Liver (tissue), 9 donors: ENCODE results near the gene GOLGA5. TPM values are rescaled to one million over a fixed set of nuclear protein-coding genes. Genes with fewer than 3 reads are reported as not detected.

Experiments used
- DNase-seq: peaks from one replicate; pipeline ENCODE4 v3.0.0-alpha.2; 2017; ENCODE audit warnings: low spot score
- H3K27ac ChIP-seq, 2 donors: one replicate each; pipeline ENCODE4 v1.7.0; 2013; ENCODE audit warnings: inconsistent platforms in 2 of 2, low read length in 2 of 2, control low read depth in 1 of 2, low read depth in 1 of 2, mild to moderate bottlenecking in 1 of 2
- H3K27me3 ChIP-seq, 4 donors: one replicate each; pipeline versions ENCODE4 v1.6.1 to v1.7.0; 2013; ENCODE audit warnings: low read length in 3 of 4, inconsistent platforms in 1 of 4, mild to moderate bottlenecking in 1 of 4, moderate library complexity in 1 of 4; ENCODE audit not compliant: control insufficient read depth in 4 of 4, insufficient read depth in 4 of 4
- H3K36me3 ChIP-seq, 4 donors: one replicate each; pipeline versions ENCODE4 v1.6.1 to v1.7.0; 2013; ENCODE audit warnings: low read length in 3 of 4, mild to moderate bottlenecking in 3 of 4, low read depth in 1 of 4, moderate library complexity in 1 of 4; ENCODE audit not compliant: control insufficient read depth in 4 of 4, insufficient read depth in 3 of 4
- H3K4me1 ChIP-seq, 4 donors: one replicate each; pipeline versions ENCODE4 v1.6.1 to v1.7.0; 2013; ENCODE audit warnings: low read length in 3 of 4, mild to moderate bottlenecking in 3 of 4, moderate library complexity in 1 of 4; ENCODE audit not compliant: control insufficient read depth in 4 of 4, insufficient read depth in 4 of 4
- H3K4me3 ChIP-seq, 3 donors: one replicate each; pipeline versions ENCODE4 v1.6.1 to v1.7.0; 2013; ENCODE audit warnings: low read length in 3 of 3, control low read depth in 1 of 3, low read depth in 1 of 3, mild to moderate bottlenecking in 1 of 3
- H3K9ac ChIP-seq, 2 donors: one replicate each; pipeline ENCODE4 v1.7.0; 2013; ENCODE audit warnings: low read length in 2 of 2, mild to moderate bottlenecking in 2 of 2, moderate library complexity in 2 of 2, control low read depth in 1 of 2, low read depth in 1 of 2
- H3K9me3 ChIP-seq, 4 donors: one replicate each; pipeline versions ENCODE4 v1.6.1 to v1.7.0; 2013; ENCODE audit warnings: low read length in 3 of 4; ENCODE audit not compliant: control insufficient read depth in 4 of 4
- ATF3 ChIP-seq: IDR thresholded peaks from 2 replicates; pipeline ENCODE4 v1.6.1; 2016; ENCODE audit warnings: antibody characterized with exemption
- CTCF ChIP-seq: fragments of 150-350 bp; IDR thresholded peaks from 2 replicates; pipeline ENCODE4 v1.5.1; 2017; ENCODE audit warnings: improper control_type of control experiment, low read depth, low read length; ENCODE audit not compliant: missing input control
- EGR1 ChIP-seq, 2 donors: IDR thresholded peaks; 2 replicates each; pipeline ENCODE4 v1.6.1; 2016 to 2018; ENCODE audit warnings: antibody characterized with exemption in 2 of 2, low read depth in 2 of 2
- FOXA1 ChIP-seq: IDR thresholded peaks from 2 replicates; pipeline ENCODE4 v1.6.1; 2016; ENCODE audit warnings: antibody characterized with exemption
- FOXA2 ChIP-seq: IDR thresholded peaks from 2 replicates; pipeline ENCODE4 v1.6.1; 2016; ENCODE audit warnings: antibody characterized with exemption
- GABPA ChIP-seq, 2 donors: IDR thresholded peaks in 1 of 2; conservative IDR thresholded peaks in 1 of 2; 2 replicates each; pipeline ENCODE4 v1.6.1; 2016; ENCODE audit warnings: antibody characterized with exemption in 2 of 2, mild to moderate bottlenecking in 1 of 2, moderate library complexity in 1 of 2
- HNF4A ChIP-seq, 2 donors: conservative IDR thresholded peaks; 2 replicates each; pipeline ENCODE4 v1.6.1; 2016; ENCODE audit warnings: antibody characterized with exemption in 2 of 2, mild to moderate bottlenecking in 2 of 2
- HNF4G ChIP-seq: IDR thresholded peaks from 2 replicates; pipeline ENCODE4 v1.6.1; 2016; ENCODE audit warnings: antibody characterized with exemption
- JUND ChIP-seq, 2 donors: IDR thresholded peaks; 2 replicates each; pipeline ENCODE4 v1.6.1; 2016; ENCODE audit warnings: antibody characterized with exemption in 2 of 2
- MAX ChIP-seq: IDR thresholded peaks from 2 replicates; pipeline ENCODE4 v1.6.1; 2016; ENCODE audit warnings: antibody characterized with exemption
- NR2F2 ChIP-seq: IDR thresholded peaks from 2 replicates; pipeline ENCODE4 v1.6.1; 2016; ENCODE audit warnings: antibody characterized with exemption
- RAD21 ChIP-seq, 2 donors: IDR thresholded peaks; 2 replicates each; pipeline ENCODE4 v1.6.1; 2016; ENCODE audit warnings: antibody characterized with exemption in 2 of 2, mild to moderate bottlenecking in 2 of 2
- REST ChIP-seq: IDR thresholded peaks from 2 replicates; pipeline ENCODE4 v1.6.1; 2016; ENCODE audit warnings: antibody characterized with exemption, mild to moderate bottlenecking
- RXRA ChIP-seq, 2 donors: IDR thresholded peaks; 2 replicates each; pipeline ENCODE4 v1.6.1; 2017 to 2018; ENCODE audit warnings: antibody characterized with exemption in 2 of 2, mild to moderate bottlenecking in 1 of 2
- TAF1 ChIP-seq: conservative IDR thresholded peaks from 2 replicates; pipeline ENCODE4 v1.6.1; 2016; ENCODE audit warnings: antibody characterized with exemption, mild to moderate bottlenecking
- YY1 ChIP-seq: IDR thresholded peaks from 2 replicates; pipeline ENCODE4 v1.6.1; 2016; ENCODE audit warnings: antibody characterized with exemption, mild to moderate bottlenecking
- ZBTB33 ChIP-seq: IDR thresholded peaks from 2 replicates; pipeline ENCODE4 v1.6.1; 2016; ENCODE audit warnings: antibody characterized with exemption
- WGBS: extraction: QIAGEN DNeasy Blood & Tissue Kit; methylation state at CpG from one replicate; pipeline ENCODE4 v1.1.7; 2013; 5-methylcytosine and 5-hydroxymethylcytosine counted together
- polyA plus RNA-seq, 2 donors: library from polyadenylated mRNA; stranded (reverse) in 1 of 2; unstranded in 1 of 2; fragments of 200-250 nt in 1 of 2; fragments of >200 nt in 1 of 2; fragmentation: Nextera tagmentation in 1 of 2; extraction: Ambion mirVana in 1 of 2; gene quantifications; one replicate each; pipeline versions ENCODE4 v1.2.1 to v1.2.3, GENCODE V29; 2013 to 2015
- total RNA-seq, 2 donors: library from RNA; depleted of rRNA; stranded (reverse); fragments of >200 nt; gene quantifications; one replicate each; pipeline ENCODE4 v1.2.3, GENCODE V29; 2014
- donor health status: healthy.
- donor health status: healthy.
- donor health status: healthy.
- donor health status: healthy.
- donor health status: healthy.

GOLGA5 gene
- total and polyA plus RNA-seq, 4 donors = 19.2 to 39.9 (median 28.2) TPM

GRCh38 chr14:92801917-92802316, 7.8 kb downstream of the GOLGA5 start:
- no peak overlapping the region for H3K27ac ChIP-seq
- DNase-seq = no peak
- H3K36me3 ChIP-seq = peaks cover 0 to 11% (median 9%) of the 10 kb centered on the region in 4 donors
- no peaks in the 10 kb centered on the region for H3K9me3 ChIP-seq
- H3K4me3 ChIP-seq = no peak overlapping the region
- TF ChIP-seq HNF4G = no peak
- TF ChIP-seq YY1 = no peak
- TF ChIP-seq JUND (IDR thresholded peaks at IDR 0.05) = no peak
- TF ChIP-seq REST = no peak
- no peak for TF ChIP-seq FOXA1
- no peak for TF ChIP-seq TAF1
- TF ChIP-seq RXRA (IDR thresholded peaks at IDR 0.05) = no peak
- TF ChIP-seq EGR1 (IDR thresholded peaks at IDR 0.05; ENCODE audit: low read depth in 2 of 2) = no peak
- H3K27me3 ChIP-seq = no peaks in the 10 kb centered on the region
- H3K4me1 ChIP-seq = peaks cover 13 to 41% (median 37%) of the 10 kb centered on the region in 4 donors
- no peak overlapping the region for H3K9ac ChIP-seq

- Histone ChIP-seq H3K27me3 (no peaks in the 10 kb centered on the region), H3K4me3 (no peak overlapping the region), H3K9ac (no peak overlapping the region), H3K27ac (no peak overlapping the region), H3K36me3 (peaks cover under 1 to 14% (median 11%) of the 10 kb centered on the region in 4 donors), H3K4me1 (peaks cover 13 to 36% (median 30%) of the 10 kb centered on the region in 4 donors), H3K9me3 (no peaks in the 10 kb centered on the region)
- no peak for DNase-seq
- TF ChIP-seq REST = no peak
- TF ChIP-seq ZBTB33 = no peak
- no peak for TF ChIP-seq ATF3
- TF ChIP-seq EGR1 (IDR thresholded peaks at IDR 0.05; ENCODE audit: low read depth in 2 of 2) = no peak
- no peak for TF ChIP-seq RXRA (IDR thresholded peaks at IDR 0.05)
- TF ChIP-seq RAD21 (IDR thresholded peaks at IDR 0.05) = no peak
- no peak for TF ChIP-seq HNF4A (conservative IDR thresholded peaks at IDR 0.05)
- TF ChIP-seq TAF1 = no peak
- TF ChIP-seq HNF4G = no peak
- TF ChIP-seq YY1 = no peak
- TF ChIP-seq FOXA2 = no peak
- no peak for TF ChIP-seq MAX
- no peak for TF ChIP-seq JUND (IDR thresholded peaks at IDR 0.05)
- no peak for TF ChIP-seq NR2F2
- TF ChIP-seq CTCF = no peak
- no peak for TF ChIP-seq FOXA1
- no peak for TF ChIP-seq GABPA (IDR thresholded peaks at IDR 0.05 in 1 of 2, conservative IDR thresholded peaks at IDR 0.05 in 1 of 2)
- 97% methylated on average over 2 of the region's 2 CpGs for WGBS
These were observed 8.6 kb downstream of the GOLGA5 start for GRCh38 chr14:92802678-92803077.
